Ishikawa (cell line): ENCODE data around the gene ARL4A.
A peak's percentile ranks its signal among the peaks of the same experiment; 100 is the strongest.

Experiments
- CEBPB ChIP-seq: IDR thresholded peaks from 2 replicates; pipeline ENCODE4 v1.6.1; 2012
- CREB1 ChIP-seq: IDR thresholded peaks from 2 replicates; pipeline ENCODE4 v1.6.1; 2012; ENCODE audit warnings: low read depth
- EGR1 ChIP-seq: IDR thresholded peaks from 2 replicates; pipeline ENCODE4 v1.6.1; 2012
- EP300 ChIP-seq: IDR thresholded peaks from 2 replicates; pipeline ENCODE4 v1.6.1; 2012; ENCODE audit warnings: borderline replicate concordance
- FOXM1 ChIP-seq: IDR thresholded peaks from 2 replicates; pipeline ENCODE4 v1.6.1; 2012; ENCODE audit warnings: low read depth, borderline replicate concordance
- MAX ChIP-seq: IDR thresholded peaks from 2 replicates; pipeline ENCODE4 v1.6.1; 2012
- NFIC ChIP-seq: IDR thresholded peaks from 2 replicates; pipeline ENCODE4 v1.6.1; 2012
- RAD21 ChIP-seq: IDR thresholded peaks from 2 replicates; pipeline ENCODE4 v1.6.1; 2012; ENCODE audit warnings: low read depth
- REST ChIP-seq: IDR thresholded peaks from 2 replicates; pipeline ENCODE4 v1.6.1; 2012; ENCODE audit warnings: low read depth, mild to moderate bottlenecking
- TAF1 ChIP-seq: IDR thresholded peaks from 2 replicates; pipeline ENCODE4 v1.6.1; 2012; ENCODE audit warnings: low read depth, mild to moderate bottlenecking
- TCF12 ChIP-seq: IDR thresholded peaks from 2 replicates; pipeline ENCODE4 v1.6.1; 2012; ENCODE audit warnings: low read depth
- YY1 ChIP-seq: IDR thresholded peaks from 2 replicates; pipeline ENCODE4 v1.6.1; 2012; ENCODE audit warnings: low read depth
- ZBTB7A ChIP-seq: IDR thresholded peaks from 2 replicates; pipeline ENCODE4 v1.6.1; 2012; ENCODE audit warnings: low read depth

DNA sequence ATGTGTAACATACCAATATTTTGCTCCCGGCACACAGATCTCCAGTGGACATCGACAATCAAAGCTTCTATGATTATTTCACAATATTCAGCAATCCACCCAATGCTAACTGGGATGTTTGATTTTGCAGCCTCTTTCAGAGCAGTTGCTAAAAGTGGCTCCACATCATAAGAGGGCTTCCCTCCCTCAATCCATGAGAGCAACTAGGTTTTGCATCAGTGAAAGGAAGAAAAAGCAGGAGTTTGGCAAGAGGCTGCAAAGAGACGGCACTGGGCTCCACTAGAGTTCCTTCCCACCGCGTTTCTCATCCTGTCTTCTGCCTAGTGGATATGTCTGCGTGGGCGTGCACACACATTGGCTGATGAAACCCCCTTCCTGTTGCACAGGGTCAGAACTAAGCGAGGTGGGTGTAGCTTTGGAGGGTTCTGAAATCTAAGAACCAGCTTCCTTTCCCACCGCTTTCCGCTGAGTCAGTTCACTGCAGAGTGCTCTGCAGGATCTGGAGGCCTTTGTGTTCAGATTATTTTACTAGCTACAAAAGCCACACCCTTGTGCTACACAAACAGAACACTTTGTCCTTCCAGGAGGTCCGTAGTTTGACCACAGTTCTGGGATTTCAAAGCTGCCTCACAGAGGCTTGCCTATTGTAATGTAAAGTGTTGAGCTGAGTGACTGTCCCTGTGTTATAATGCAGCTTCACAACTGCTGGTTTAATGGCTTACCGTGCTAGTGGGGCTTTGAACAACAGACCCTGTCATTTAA, 28.1 kb downstream of the ARL4A start:
- TF ChIP-seq CREB1 (no peak), TAF1 (no peak), MAX (no peak), FOXM1 (0 out of 2 replicates have a peak, but pooled peaks have one; percentile 19), RAD21 (peak; percentile 1; the same call in 1 of the 2 replicates), REST (no peak), EGR1 (peak; percentile 77), CEBPB (no peak), NFIC (no peak), TCF12 (no peak; the same call in 1 of the 2 replicates), ZBTB7A (no peak), EP300 (peak; percentile 51; the same call in 1 of the 2 replicates), YY1 (no peak)
